Neural crest cell (in vitro differentiated cells): ENCODE data around the gene SUPT20H. TPM values are rescaled to one million over a fixed set of nuclear protein-coding genes. Genes with fewer than 3 reads are reported as not detected.

Experiments
- DNase-seq: peaks from one replicate; pipeline ENCODE4 v3.0.0; 2021; ENCODE audit warnings: low read depth, mixed read lengths, low spot score
- H3K27ac Mint-ChIP-seq: one replicate; pipeline ENCODE4 v1.8.0; 2021; ENCODE audit warnings: mild to moderate bottlenecking, mixed read lengths; ENCODE audit not compliant: unreplicated experiment
- H3K27me3 Mint-ChIP-seq: 2 replicates; pipeline ENCODE4 v1.8.0; 2021; ENCODE audit warnings: low read depth, mild to moderate bottlenecking, mixed read lengths
- H3K36me3 Mint-ChIP-seq: 2 replicates; pipeline ENCODE4 v1.8.0; 2021; ENCODE audit warnings: low read depth, mild to moderate bottlenecking, mixed read lengths
- H3K4me1 Mint-ChIP-seq: 2 replicates; pipeline ENCODE4 v1.8.0; 2021; ENCODE audit warnings: mixed read lengths
- H3K4me3 Mint-ChIP-seq: one replicate; pipeline ENCODE4 v1.8.0; 2021; ENCODE audit warnings: mild to moderate bottlenecking, mixed read lengths
- H3K9me3 Mint-ChIP-seq: 2 replicates; pipeline ENCODE4 v1.8.0; 2021; ENCODE audit warnings: mixed read lengths
- total RNA-seq: library from RNA; stranded (reverse); gene quantifications from 2 replicates; pipeline ENCODE4 v1.2.1, GENCODE V29; 2021
- TF ChIP-seq, protein P1 (sequence below): fragments of 200-600 bp; sonication (generic); conservative IDR thresholded peaks from 2 replicates; pipeline ENCODE4 v1.5.0; 2021; ENCODE audit warnings: antibody characterized with exemption, mild to moderate bottlenecking

Gene SUPT20H
- total RNA-seq, 1 donor from 2014 or later, result 86.5 TPM

DNA sequence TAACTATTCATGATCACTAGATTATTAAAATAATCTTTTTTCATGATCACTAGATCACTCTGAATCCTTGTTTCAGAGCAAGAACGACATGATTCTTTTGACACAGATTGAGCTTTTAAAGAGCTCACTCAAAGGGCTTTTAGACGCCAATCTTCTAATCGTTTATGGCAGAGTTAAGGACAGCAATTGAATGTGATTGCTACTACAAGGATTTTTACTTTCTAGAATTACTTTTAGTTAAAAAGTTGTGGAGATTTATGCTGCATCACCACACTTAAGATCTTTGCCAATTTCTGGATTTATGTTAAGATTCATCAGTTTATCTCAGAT lies 57.6 kb downstream of the SUPT20H start:
- Mint-ChIP-seq H3K4me3 (peak overlapping the region; percentile 99), H3K27ac (no peak overlapping the region), H3K4me1 (peaks cover 38% of the 10 kb centered on the region), H3K27me3 (peaks cover 4% of the 10 kb centered on the region), H3K36me3 (peaks cover 16% of the 10 kb centered on the region), H3K9me3 (no peaks in the 10 kb centered on the region)
- no peak for DNase-seq
- TF ChIP-seq, protein P1, sequence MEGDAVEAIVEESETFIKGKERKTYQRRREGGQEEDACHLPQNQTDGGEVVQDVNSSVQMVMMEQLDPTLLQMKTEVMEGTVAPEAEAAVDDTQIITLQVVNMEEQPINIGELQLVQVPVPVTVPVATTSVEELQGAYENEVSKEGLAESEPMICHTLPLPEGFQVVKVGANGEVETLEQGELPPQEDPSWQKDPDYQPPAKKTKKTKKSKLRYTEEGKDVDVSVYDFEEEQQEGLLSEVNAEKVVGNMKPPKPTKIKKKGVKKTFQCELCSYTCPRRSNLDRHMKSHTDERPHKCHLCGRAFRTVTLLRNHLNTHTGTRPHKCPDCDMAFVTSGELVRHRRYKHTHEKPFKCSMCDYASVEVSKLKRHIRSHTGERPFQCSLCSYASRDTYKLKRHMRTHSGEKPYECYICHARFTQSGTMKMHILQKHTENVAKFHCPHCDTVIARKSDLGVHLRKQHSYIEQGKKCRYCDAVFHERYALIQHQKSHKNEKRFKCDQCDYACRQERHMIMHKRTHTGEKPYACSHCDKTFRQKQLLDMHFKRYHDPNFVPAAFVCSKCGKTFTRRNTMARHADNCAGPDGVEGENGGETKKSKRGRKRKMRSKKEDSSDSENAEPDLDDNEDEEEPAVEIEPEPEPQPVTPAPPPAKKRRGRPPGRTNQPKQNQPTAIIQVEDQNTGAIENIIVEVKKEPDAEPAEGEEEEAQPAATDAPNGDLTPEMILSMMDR, result no peak

DNA sequence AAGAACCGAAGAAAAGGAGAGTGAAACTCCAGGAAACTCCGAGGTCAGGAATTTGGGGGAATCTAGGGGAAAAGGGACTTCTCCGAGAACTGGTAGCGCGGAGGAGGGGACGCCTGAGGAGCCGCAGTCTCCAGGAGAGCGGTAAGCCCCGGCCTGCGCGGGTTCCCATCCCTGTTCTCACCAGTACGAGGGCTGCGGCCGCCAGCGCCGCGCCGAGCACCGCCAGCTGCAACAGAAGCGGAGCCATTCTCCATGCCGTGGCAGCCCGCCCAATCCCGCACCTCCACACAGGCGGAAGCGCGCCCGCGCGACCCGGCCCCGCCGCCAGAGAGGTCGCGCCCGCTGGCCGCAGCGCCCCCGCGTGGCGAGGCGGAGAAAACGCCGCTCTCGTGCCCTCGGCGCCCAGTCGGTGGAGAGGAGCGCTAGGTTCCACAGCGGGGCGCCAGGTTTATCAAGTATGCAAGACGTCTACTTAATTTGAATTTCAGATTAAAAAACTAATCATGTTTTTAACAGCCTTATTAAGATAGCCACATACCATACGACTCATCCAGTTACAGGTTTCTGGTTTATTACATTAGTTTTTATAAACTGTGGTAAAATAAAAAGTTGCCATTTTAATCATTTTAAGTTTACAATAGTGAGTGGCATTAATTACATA lies 60.3 kb downstream of the SUPT20H start, which contains the start of gene ALG5:
Gene ALG5 (minus strand): TSS at position 287 of the 661 bp plus-strand sequence. CDS start 40 bp downstream, at position 247.
- Mint-ChIP-seq H3K9me3 (no peaks in the 10 kb centered on the region), H3K36me3 (peaks cover 12% of the 10 kb centered on the region), H3K27me3 (peaks cover 4% of the 10 kb centered on the region), H3K27ac (peak within 1 kb of the TSS; percentile 100), H3K4me3 (peak within 1 kb of the TSS; percentile 99), H3K4me1 (peaks cover 44% of the 10 kb centered on the region)
- peak; percentile 85 for DNase-seq
- TF ChIP-seq, protein P1, result peak; percentile 98

DNA sequence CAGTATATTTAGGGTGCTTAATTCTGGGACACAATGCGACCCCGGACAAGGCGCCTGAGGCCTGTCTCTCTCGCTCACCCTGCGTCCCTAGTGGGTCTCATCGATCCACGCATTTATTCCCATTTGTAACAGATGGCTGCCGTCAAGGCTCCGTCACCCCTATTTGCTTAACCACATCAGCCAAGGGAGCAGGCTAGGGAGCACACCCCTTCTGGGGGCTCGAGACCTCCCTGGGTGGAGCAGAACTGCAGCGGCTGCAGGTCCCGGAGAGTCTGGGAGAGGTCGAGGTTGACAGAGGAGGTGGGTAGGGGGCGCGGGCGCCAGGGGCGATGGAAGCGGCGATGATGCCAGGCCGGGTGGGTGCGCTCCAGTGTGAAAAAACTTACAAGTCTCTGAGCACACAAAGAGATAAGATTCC lies 60.9 kb downstream of the SUPT20H start:
- Mint-ChIP-seq H3K9me3 (no peaks in the 10 kb centered on the region), H3K27me3 (peaks cover 4% of the 10 kb centered on the region), H3K36me3 (peaks cover 11% of the 10 kb centered on the region), H3K27ac (peak overlapping the region; percentile 99), H3K4me1 (peaks cover 44% of the 10 kb centered on the region), H3K4me3 (peak overlapping the region; percentile 99)
- TF ChIP-seq, protein P1, result no peak
- DNase-seq, result peak; percentile 22

DNA sequence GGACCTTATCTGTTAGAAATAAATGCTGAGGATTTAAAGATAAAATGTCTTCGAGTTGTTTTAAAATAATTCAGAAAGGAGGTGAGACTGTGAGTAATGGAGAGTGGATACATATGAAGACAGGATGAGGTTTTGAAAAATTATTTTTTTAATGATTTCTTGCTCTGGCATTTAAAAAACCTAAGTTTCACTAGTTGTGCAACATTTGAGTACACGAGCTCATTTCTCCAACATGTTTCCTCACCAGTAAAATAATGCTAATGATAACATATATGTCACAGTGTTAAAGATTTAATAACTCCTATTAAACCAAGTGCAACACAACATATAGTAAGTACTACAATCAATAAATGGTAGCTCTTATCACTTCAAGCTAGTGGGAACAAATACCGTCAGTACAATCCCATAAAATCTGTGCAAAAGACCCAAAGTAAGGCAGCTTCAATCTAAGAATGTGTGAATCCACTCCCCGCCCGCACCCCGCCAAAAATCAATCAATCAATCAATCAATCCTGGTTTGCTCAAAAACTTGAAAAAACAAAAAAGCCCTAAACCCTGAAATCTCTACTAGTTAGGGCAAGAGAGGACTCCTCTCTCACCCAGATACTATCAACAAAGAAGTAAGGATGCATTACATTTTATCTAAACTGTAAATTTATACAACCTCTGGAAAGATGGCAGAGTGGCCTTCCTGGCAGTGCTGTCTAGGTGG lies 61.6 kb downstream of the SUPT20H start:
- DNase-seq, result no peak
- Mint-ChIP-seq H3K27me3 (peaks cover 4% of the 10 kb centered on the region), H3K9me3 (no peaks in the 10 kb centered on the region), H3K4me1 (peaks cover 44% of the 10 kb centered on the region), H3K27ac (peak overlapping the region; percentile 99), H3K36me3 (peaks cover 8% of the 10 kb centered on the region), H3K4me3 (peak overlapping the region; percentile 99)
- TF ChIP-seq, protein P1, result no peak

DNA sequence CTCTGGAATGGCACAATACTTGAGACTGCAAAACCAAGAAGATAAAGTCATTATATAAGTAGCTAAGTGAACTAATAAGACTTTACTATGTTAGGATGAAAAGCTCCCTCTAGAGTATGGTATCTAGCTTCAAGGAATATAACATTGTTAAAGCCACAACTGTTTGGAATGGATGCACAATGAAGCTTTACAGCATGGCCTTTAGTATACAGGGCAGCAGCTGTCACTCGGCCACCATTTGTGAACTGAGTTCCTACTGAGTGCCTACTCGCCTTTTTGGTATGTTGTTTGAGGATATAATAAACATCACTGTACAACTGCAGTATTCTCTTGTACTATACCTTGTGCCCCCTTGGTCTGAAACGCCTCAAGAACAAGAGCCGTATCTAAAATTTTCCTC lies 67.1 kb downstream of the SUPT20H start:
- TF ChIP-seq, protein P1, result no peak
- Mint-ChIP-seq H3K4me1 (peaks cover 11% of the 10 kb centered on the region), H3K9me3 (no peaks in the 10 kb centered on the region), H3K27ac (no peak overlapping the region), H3K27me3 (no peaks in the 10 kb centered on the region), H3K4me3 (no peak overlapping the region), H3K36me3 (peaks cover 16% of the 10 kb centered on the region)
- DNase-seq, result no peak
